NCI-H2171 (cell line): Measurements from ENCODE around the gene TM4SF4.

Experiments used
- DNase-seq: peaks from one replicate; lab custom pipeline; 2025; lab: John Stamatoyannopoulos, UW

TM4SF4 gene

DNA sequence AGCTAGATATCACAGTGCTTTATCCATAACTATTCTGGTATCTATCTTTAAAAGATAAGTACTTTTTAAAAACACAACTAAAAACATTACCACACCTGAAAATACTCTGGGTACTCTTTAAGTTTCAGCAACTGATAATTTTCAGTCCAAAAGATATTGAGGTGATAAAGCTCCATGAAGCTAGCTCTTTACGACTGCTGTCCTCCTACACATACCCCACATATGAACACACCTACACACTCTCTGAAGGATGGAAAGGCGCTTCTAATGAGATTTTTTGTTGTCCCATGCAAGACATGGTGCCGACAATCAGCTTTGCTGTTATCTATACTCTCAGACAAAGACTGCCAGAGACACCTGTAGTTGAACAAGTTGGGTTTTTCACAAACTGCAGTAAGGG lies 19.1 kb upstream of the TM4SF4 start:
- no peak for DNase-seq

DNA sequence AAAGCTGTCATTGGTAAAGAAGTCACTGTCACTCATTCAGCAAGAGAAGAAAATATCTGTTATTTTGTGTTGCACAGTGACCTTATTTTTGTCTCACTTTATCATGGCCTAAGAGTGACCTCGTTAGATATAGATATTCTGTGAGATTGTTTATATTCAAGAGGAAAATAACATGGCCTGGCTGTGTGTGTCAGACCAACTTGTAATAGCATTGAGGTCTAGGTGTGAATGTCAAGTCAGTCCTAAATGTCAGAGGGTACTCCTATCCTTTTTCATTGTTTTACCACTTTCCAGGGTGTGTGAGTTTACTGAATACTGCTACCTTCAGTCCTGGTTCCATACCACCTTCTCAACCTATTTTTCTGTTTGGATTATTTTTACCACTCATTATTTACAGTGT lies 18.5 kb upstream of the TM4SF4 start:
- no peak for DNase-seq

DNA sequence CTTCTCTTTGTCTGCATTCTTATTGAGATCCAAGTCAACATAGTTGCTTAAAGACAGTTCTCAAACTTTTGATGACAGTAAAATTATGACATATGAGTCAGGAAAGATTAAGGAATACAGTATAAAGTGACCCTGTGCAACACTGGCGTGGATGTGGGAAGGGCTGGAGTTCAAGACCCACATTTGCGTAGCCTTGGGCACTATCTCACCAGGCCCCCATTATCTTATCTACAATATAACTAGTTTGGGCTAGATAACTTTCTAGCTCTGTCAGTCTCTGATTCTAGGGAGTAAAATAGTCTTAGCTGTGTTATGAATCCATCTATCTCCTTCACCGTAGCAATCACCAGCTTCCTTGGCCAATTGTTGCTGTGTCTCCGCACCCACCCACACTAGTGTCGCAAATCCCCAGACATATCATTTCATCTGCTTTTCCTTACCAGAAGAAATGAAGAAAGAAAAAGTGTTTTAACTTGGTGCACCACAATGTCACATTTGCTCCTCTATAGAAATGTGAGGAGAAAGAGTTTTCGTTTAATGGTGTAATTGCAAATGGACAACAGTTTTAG lies 14.9 kb upstream of the TM4SF4 start:
- no peak for DNase-seq

DNA sequence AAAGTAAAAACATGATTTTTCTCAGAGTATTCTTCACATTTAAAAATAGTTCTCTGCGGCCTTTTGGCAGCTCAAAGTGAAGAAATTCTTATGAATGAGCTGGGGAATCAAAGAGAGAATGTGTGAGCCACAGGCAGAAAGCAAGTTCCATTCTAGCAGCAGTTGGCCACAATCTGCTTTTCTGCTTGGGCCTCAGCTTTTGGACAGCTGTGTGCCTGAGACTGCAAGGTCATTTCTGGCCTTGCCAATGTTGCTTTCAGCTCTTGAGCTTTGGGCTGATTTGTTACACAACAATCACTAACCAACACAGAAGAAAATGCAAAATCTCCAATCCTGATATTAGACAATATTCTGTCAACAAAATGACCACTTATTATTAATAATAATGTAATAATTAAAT lies 14.4 kb upstream of the TM4SF4 start:
- no peak for DNase-seq

DNA sequence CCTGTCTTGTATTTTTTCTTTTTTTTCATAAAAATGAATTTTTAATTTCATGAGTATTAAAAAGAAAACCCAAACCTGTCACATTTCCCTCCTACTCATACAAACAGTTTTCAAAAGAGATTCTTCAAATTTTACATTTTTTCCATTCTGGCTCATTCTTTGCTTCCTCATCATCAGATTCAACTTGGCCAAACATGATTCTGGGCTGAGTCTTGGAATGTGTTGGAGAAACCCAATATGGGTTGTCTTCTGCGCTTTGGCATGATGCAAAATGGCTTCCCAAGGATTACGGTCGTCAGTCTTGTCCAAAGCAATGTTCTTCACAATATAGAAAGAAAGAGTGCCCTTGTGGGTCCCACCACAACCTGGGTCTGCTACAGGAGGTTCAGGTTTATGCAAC lies 12.4 kb upstream of the TM4SF4 start:
- DNase-seq = no peak

DNA sequence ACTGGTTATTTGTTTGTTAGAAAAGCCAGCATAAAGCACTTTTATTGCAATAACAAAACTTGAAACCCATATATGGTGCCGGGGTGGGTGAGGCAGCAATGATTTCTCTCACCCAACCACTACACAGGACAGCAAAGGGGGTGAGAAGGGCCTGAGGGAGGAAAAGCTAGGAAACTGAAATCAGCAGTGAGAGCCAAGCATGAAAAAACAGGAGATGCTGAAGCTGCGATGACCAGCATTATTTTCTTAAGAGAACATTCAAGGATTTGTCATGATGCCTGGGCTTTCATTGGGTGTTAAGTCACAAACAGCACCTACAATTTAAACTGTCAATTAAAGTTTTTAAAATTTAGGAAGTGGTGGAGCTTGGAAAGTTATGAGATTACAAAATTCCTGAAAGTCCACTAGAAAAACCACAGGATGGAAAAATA lies 11.9 kb upstream of the TM4SF4 start:
- DNase-seq = no peak

DNA sequence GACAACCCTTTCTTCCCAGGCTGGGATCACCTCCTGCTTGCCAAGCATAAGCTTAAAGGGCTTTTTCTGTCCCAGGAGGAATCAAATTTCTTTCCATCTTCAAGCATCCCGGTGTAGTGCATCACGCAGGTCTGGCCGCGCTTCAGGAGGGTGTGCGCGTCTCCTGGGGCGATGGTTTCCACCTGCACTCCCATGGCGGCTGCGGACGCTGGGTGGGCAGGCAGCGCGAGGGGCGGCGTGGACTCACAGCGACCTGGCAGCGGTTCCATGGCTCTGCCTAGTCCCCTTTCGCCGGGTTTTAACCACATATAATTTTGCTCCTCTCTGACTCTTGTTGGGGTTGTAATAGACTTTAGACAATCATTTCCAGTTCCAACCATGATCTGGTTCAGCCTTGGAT lies 10.6 kb upstream of the TM4SF4 start:
- DNase-seq = no peak

DNA sequence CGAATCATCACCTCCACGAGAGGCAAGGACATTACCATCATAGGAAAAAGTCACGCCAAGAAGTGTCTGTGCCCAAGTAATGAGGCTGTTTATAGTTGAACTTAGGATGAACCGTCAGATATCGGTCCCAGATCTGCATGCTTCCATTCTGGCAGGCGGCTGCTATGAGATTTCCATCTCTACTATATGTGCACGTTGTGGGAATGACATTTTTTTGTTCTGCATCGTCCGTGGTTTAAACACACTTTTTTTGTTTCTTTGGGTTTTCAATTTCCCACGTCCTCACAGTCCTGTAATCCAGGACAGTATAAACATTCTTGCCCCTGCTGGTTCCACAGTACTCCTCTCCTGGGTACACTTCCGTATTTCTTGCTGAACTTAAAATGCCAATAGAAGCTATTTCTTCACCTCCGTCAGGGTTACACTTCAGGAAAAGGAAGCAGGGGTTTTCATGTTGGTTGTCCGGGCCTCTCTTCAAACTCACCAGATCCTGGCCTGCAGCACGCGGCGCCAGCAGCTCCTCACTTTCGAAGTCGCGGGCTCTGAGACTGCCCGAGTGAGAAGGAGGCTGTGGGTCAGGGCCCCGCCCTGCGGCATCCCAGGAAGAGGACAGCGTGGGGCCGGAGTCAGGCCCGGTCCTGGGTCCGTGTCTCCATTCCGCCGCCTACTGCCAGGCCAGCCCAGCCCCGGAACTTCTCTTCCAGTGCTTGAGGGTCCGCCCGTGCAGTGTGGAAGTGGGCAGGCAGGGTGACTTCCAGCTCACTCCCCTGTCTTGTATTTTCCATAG lies 9.8 kb upstream of the TM4SF4 start:
- no peak for DNase-seq

DNA sequence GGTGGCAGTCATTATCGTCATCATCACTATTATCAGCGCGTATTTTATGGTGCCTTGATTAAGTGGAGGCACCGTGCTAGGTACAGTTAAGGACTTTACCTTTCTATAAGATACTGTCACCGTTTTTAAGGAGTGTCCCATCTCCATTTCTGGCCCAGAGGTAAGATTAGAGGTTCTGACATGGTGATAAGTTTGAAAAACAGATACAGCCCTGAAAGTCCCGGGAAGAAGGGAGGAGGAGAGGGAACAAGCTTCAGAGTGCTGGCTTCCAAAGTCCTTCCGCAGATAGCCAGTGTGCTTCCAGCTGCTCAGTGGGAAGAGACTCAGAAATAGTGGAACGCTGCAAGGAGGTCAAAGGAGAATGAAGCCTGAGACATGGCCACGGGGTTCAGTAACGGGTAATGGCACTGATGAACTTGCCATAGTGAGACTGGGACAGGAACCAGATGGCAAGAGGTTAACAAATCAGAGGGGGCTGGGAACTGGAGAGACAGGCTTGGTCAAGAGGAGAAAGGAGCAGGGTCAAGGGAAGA lies 9.1 kb upstream of the TM4SF4 start:
- DNase-seq = no peak

DNA sequence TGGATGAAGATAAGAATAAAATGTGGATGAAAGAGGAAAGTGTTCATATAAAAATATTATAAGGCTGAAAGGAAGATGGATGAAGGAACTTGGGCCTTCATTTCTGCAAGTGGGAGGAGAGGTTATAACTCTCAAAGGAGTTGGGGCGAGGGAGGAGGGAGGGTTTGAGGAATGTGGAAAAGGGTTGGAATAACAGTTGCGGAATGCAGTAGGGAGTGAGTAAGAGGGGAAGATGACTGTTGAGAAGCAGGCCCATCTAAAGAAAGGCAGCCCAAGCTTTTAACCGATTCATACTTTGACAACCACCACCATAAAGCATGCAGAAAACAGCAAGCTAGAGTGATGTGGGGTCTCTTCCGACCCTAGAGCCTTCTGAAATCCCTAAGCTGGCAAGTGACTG lies 8.3 kb upstream of the TM4SF4 start:
- DNase-seq = no peak

DNA sequence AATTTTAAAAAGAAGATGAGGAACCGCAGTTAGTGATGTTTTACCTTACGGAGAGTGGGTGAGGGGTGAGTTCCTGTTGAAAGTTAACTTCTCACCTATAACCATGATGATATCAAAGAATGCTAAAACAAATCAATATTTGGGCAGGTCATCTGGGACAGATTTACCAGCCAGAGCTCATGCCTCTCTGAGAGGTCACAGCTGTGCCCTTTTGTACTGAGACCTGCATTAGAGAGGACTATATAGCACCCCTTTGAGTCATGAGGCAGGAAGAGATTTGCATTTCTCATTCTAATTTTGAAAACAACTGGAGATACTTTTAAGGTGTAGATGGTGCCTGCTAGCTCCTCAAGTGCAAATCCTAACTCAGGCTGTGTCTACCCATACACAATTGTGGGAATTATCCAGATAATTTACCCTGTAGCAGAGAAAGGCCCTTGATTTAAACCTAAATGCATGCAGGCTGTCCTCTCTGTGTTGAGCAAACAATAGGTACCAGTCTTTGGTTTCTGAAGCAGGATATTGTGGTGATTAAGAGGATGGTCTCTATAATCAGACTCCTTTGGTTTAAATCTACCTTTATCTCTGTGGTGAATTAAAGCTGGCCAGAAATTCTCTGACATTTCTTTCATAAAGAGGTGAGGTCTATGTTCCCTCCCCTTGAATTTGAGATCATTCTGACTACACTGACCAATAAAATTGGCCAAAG lies 5.8 kb upstream of the TM4SF4 start:
- DNase-seq = no peak

DNA sequence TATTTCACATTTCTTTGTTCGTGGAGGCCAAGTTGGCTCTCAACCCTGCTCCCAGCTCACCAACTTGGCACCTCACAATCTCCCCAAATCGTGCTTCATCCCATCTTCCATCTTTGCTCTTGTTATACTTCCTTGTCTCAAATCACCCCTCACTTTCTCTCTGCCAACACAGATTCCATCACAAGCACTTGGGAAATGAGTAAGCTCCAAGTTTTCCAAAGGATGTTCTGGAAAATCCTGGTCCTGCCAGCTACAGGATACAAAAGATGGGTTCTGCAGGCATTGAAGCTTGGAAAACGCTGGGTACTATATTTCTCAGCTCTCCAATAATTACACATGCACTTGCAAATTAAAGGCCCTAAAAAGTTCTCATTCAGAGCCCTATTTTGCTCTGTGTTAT lies 4.1 kb upstream of the TM4SF4 start:
- DNase-seq = no peak

DNA sequence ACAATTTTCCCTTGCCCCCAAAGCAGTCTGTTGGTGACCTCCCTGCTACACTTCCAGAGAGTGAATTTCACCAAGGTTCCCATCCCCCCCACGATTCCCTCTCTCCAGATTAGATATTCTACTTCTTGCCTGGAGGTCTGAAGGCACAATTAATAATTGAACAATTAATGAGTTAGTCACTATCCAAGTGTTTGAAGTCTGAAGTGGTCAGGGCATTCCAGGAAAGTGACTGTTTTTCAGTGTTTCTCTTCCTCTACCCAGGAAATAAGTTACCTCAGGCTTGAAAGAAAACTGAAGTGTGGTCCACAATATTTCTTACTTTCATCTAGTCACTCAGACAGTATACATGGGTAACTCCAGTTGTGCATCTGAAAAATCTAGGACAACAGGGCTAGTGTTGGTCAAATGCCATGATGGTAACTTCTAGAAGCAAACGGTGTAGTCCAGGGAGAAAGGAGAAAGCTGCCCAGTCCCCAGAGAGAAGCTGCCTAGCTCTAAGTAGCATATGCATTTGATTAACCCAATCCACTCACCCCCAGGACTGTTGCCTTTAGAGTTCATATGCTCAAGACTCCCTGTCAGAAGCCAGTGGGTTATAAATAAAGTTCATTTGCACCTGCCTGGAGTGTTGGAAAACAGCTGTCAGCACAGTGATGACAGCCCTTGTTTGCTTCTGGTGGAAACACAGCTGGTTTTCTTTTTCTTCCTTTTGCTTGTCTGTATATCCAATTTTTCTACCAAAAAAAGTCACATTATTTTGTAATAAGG lies 2.3 kb upstream of the TM4SF4 start:
- no peak for DNase-seq

DNA sequence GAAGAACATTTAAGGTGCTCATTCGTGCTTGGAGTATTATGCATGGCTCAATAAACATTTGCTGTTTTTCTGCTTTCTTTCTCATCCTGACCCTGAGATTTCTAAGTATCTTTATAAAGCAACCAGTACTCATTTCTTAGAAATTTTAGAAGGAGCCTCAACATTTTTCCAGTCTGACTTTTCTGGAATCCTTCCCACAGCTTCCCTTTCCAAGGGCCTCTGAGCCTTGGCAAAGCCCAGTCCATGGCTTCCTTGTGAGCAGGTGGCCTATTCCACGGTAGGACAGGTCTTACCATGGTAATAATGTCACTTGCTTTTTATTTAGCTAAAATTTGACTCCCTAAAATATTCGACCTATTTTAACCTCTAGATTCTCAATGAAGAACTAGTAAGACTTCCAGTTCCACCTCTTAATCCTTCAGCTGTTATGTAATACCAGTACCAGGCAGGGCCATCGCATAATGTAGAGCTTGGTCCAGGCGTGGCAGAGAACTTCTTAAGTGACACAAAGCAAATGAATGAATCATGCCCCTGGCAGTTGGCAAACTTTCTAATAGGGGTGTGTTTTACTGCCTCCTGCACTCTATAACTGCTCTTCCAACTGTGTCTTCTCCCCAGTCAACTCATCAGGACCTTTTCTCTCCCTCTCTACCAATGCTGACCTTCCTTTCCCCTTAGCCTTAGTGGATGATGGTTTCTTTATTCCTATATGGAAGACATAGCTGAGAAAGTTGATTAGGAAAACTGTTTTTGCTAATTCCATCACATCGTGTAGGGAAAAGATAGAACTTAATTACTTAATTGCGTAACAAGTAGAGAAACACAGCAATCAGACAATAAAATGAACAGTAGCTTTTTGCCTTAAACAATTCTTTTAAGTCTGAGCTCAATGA lies 894 bp upstream of the TM4SF4 start:
- DNase-seq = no peak

DNA sequence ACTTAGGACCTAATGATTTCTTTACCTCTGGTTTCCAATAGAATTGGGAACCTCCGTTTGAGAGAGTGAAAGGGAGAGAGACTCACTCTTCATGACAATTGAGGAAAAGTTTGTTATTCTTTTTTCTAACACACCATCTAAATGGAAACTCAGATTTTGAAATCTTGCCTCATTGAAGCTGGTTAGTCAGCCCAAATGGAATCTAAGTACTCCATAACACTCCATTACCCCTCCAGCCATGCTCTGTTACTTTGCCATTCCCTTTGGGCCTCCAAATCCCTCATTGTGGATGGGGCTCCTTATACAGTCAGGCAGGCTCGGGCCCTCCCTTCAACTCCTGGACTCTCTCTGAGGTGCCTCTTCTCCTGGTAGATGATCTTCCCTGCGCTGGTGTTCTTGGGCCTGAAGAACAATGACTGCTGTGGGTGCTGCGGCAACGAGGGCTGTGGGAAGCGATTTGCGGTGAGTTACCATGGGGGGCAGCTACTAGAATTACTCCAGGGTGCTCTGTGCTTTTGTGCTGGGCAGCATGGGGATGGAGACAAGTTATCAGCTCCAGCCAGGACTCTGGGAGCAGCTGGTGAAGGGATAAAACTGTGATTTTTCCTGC lies 1.1 kb downstream of the TM4SF4 start:
- DNase-seq = no peak

DNA sequence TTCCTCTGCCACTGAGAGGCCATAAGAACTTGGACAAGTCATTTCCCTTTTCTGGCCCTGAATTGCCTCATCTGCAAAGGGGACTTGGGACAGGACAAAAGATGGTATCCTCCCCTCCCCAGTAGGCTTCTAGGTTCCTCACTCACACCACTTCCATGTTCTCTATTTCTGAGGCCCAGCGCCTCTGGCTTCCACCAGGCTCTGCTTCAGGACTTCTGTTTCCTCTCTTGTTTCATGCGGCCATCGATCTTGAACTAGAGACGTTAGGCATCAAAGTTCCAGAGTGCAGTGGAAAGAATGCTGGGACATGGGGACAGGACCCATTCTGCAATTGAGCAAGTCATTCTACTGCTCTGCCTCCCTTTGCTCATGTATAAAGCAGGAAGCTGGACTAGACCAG lies 1.7 kb downstream of the TM4SF4 start:
- DNase-seq = no peak

DNA sequence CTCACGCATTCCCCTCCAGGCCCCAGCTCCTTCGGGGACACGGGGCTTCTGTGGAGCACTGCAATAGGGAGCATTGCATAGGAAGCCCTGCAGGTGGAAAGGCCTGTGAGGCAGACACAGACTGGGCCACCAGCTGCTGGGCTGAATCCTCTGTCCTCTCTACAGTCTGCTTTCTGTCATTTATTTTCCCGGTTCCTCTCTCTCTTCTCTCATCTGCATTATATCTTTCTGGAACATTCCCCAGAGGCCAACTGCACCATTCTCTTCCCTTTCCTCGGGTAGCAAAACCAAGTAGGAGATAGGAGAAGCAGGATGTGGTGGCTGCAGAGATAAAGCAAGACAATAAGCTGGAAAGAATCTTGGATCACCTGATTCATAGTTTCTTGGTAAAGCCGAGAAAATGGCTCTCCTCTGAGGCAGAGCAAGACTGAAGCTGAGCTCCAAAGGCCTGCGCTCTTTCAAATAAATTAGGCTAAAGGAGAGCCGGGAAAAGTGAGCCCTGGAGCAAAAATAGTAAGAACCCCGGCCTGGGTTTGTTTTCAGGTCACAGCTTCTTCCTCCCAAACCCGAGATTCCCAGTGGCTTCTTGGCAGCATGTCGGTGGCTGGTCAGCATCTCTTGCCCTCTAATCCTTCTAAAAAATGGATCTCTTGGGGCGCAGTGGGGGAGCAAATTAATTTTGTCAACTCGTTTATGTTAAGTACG lies 5.3 kb downstream of the TM4SF4 start:
- DNase-seq = no peak

DNA sequence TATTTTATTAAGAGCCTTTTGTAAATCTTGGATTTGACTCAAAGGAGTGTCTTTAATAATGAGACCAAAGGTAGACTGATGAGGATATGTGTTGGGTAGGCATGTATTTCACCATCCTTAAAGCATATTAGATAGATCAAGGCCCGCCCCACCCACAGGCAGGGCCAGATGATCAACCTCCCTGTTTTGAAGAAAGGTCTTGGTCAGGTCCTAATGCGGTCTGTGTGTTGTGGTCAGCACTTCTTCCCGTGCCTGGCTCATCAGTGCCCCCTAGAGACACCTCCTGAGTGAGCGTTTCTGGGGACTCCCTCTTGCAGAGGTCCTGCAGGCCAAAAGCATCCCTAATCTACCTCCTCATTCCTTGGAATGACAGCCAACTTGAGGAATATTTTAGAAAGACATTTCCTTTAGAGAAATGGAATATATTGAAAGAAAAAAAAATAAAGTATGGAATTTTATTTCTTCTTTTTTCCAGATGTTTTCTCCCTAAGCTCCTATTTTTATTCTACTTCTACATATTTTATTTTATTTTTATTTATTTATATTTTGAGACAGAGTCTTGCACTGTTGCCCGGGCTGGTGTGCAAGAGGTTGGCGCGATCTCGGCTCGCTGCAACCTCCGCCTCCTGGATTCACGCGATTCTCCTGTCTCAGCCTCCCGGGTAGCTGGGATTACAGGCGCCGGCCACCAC lies 6.0 kb downstream of the TM4SF4 start:
- DNase-seq = no peak

DNA sequence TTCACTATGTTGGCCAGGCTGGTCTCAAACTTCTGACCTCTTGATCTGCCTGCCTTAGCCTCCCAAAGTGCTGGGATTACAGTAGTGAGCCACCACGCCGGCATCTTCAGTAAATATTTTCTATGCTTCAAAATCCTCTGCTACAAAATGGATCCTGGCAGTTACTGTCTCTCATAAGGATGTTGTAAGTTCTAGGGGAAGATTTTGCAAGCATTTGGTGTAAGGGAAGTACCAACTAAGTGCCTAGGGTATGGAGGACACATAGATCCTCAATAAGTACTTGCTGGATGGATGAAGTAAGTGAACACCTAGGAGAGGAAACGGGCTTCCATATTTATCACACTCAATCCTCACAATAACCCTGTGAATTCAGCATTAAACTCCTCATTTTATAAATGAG lies 6.6 kb downstream of the TM4SF4 start:
- DNase-seq = no peak

DNA sequence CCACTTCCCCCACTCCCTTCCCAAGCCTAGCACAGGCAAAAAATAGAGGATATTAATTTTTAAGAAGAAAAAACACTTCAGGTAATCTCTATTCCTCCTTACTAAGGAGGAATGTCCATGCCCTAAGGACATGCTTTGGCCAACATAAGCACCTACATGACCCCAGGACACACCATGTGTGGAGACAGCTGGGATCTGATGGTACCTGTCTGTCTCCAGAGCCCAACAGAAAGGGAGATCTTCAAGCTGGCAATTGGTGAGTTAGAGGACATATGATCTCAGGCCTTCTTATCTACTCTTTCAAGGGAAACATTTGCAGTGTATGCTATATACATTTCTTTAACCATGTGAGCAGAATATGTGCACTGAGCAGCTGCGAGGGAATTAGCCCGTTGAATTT lies 7.0 kb downstream of the TM4SF4 start:
- no peak for DNase-seq
